ENCODE measurements around the gene PFN4. TPM values are rescaled to one million over a fixed set of nuclear protein-coding genes. Genes with fewer than 3 reads are reported as not detected.

Gene PFN4
- total RNA-seq, 8 experiments from 2014 or later = 1.00 to 3.8 (median 2.0) TPM

DNA sequence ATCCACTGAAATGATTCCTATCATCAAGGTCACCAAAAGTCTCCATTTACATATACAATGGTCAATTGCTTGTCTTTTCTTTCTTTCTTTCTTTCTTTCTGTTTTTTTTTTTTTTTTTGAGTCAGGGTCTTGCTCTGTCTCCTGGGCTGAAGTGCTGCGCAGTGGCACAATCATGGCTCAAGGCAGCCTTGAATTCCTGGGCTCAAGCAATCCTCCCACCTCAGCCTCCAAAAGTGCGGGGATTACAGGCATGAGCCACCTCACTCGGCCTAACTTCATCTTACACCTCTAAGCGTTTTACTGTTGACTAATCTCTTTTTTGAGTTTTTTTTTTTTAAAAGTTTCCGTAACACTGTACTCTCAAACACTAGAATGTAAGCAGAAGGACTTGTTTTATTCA is 47.9 kb downstream of the PFN4 start:
- H3K4me3 ChIP-seq = peak overlapping the region; percentile 57 to 86 (median 77)
- in situ Hi-C loops (cut with MboI; ENCODE audit: low pct_unique_long_range_greater_than_20kb in 2 of 9, low sequenced_read_pairs in 9 of 9, unreplicated experiment in 9 of 9) = loop anchor here in 2 of 9 experiments (10.0 to 25.0 kb wide), 3 partner anchors 112 to 312 kb away; partner anchors contain the start of gene FAM228A (in 1 of the 2)
- ATAC-seq (replicated peaks in 6 of 8) = no peak
- peaks cover 12 to 15% of the 10 kb centered on the region in 2 donors for H3K4me1 ChIP-seq (replicated peaks in 1 of 2)
- 24 to 100% (median 50%) methylated on average over 2 to 5 of the region's 5 CpGs; no CpG with 5 or more reads in 1 of the 10 experiments for WGBS, 10 experiments
- no peak overlapping the region for H3K27ac ChIP-seq

DNA sequence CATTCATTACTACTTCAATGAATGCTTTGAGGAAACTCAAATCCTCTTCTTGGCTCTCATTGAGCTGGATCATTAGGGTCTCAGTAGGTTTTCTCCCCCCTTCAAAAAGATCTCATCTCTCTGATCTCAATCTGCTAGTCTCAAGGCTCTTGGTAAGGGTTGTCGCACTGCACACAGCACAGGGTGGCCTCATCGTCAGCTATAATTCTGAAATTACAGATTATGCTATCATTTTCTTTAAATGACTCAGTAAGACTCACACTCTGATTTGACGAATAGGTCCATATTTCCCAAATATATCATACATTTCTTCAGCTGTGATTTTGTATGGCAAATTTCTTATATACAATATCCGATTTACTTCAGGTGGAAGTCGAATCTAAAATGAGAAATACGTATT is 49.3 kb downstream of the PFN4 start:
- in situ Hi-C loops (cut with MboI; ENCODE audit: low pct_unique_long_range_greater_than_20kb in 2 of 9, low sequenced_read_pairs in 9 of 9, unreplicated experiment in 9 of 9) = loop anchor here in 2 of 9 experiments (10.0 to 25.0 kb wide), 2 partner anchors 137 to 249 kb away; partner anchors contain the start of genes ATAD2B (in 1 of the 2) and UBXN2A (in 1 of the 2)
- 75 to 100% (median 93%) methylated on average over 4 to 6 of the region's 6 CpGs for WGBS, 10 experiments
- Histone ChIP-seq H3K4me3 (no peak overlapping the region), H3K27ac (no peak overlapping the region), H3K4me1 (replicated peaks in 1 of 2) (peaks cover 12 to 15% of the 10 kb centered on the region in 2 donors)
- no peak for ATAC-seq (replicated peaks in 6 of 8)

GRCh38 chr2:24072259-24072658 is 50.9 kb downstream of the PFN4 start:
- Histone ChIP-seq H3K4me1 (replicated peaks in 1 of 2) (peaks cover 7 to 8% of the 10 kb centered on the region in 2 donors), H3K4me3 (no peak overlapping the region), H3K27ac (no peak overlapping the region)
- no peak for ATAC-seq (replicated peaks in 6 of 8)
- in situ Hi-C loops (cut with MboI; ENCODE audit: low pct_unique_long_range_greater_than_20kb in 2 of 9, low sequenced_read_pairs in 9 of 9, unreplicated experiment in 9 of 9) = loop anchor here in 2 of 9 experiments (10.0 to 25.0 kb wide), 2 partner anchors 135 to 247 kb away; partner anchors contain the start of genes ATAD2B (in 1 of the 2) and UBXN2A (in 1 of the 2)
- WGBS, 10 experiments = 70 to 100% (median 100%) methylated on average over 1 to 4 of the region's 4 CpGs; no CpG with 5 or more reads in 1 of the 10 experiments

DNA sequence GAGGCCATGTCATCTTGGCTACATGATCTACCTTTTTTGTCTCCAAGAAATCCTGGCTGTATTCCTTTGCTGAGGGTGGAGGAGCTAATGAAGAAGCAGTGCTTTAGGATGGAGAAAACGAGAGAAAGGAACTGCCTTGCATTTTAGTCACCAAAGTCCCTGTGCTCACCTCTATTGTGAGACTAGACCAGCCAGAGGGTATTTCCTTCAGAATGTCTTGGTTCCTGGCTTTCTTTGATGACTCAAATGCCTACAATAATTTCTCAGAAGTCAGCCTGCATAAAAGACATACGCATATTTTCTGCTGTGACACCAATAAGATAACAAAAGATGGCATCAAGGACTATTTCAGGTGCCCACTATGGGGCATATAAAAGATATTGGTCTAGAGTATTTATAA is 57.8 kb downstream of the PFN4 start:
- Histone ChIP-seq H3K27ac (no peak overlapping the region), H3K4me1 (replicated peaks in 1 of 2) (no peaks in the 10 kb centered on the region), H3K4me3 (no peak overlapping the region)
- 75 to 100% (median 100%) methylated on average over 1 to 2 of the region's 2 CpGs; no CpG with 5 or more reads in 1 of the 10 experiments for WGBS, 10 experiments
- in situ Hi-C loops (cut with MboI; ENCODE audit: low pct_unique_long_range_greater_than_20kb in 2 of 9, low sequenced_read_pairs in 9 of 9, unreplicated experiment in 9 of 9) = loop anchor here in 1 of 9 experiments (25.0 kb wide), 1 partner anchor 128 kb away; the partner anchor contains the start of genes ATAD2B and UBXN2A
- ATAC-seq (replicated peaks in 6 of 8) = no peak

Other genes with a start within 250 kb of the PFN4 start
- gene ATAD2B, start 196.2 kb downstream of the PFN4 start, total RNA-seq = 10 to 100 TPM; 10.8 to 27.0 (median 20.3) TPM
- gene UBXN2A, start 182.9 kb downstream of the PFN4 start, total RNA-seq = 10 to 100 TPM; 12.7 to 18.2 (median 14.1) TPM
- 1 to 10 TPM in 3 of 8 experiments, under 1 TPM in 5; 0.36 to 1.5 (median 0.75) TPM for gene MFSD2B, start 113.2 kb downstream of the PFN4 start, total RNA-seq
- gene WDCP, start 75.9 kb downstream of the PFN4 start, total RNA-seq = 10 to 100 TPM in 6 of 8 experiments, 1 to 10 TPM in 2; 8.8 to 17.7 (median 12.1) TPM
- gene FKBP1B, start 73.6 kb downstream of the PFN4 start, total RNA-seq = 10 to 100 TPM in 5 of 8 experiments, 1 to 10 TPM in 3; 4.2 to 54.0 (median 32.4) TPM
- 100 to 1,000 TPM; 145 to 231 (median 189) TPM for gene SF3B6, start 47.0 kb downstream of the PFN4 start, total RNA-seq
- 100 to 1,000 TPM in 1 of 8 experiments, 10 to 100 TPM in 5, 1 to 10 TPM in 2; 7.5 to 177 (median 30.4) TPM for gene TP53I3, start 38.5 kb downstream of the PFN4 start, total RNA-seq
- gene FAM228B, start 135 bp upstream of the PFN4 start, total RNA-seq = 10 to 100 TPM in 6 of 8 experiments, 1 to 10 TPM in 2; 5.7 to 50.3 (median 31.5) TPM
- 1 to 10 TPM in 3 of 8 experiments, under 1 TPM in 4, not detected in 1; 0.15 to 1.6 (median 0.98) TPM for gene FAM228A, start 51.7 kb upstream of the PFN4 start, total RNA-seq
- 10 to 100 TPM in 4 of 8 experiments, 1 to 10 TPM in 4; 5.1 to 41.5 (median 14.3) TPM for gene ITSN2, start 237.2 kb upstream of the PFN4 start, total RNA-seq

Data from motor neuron (in vitro differentiated cells).